Astrocyte of the spinal cord (primary cell): ENCODE results near the gene ACAP3.

ENCODE experiments used
- DNase-seq: peaks from one replicate; pipeline ENCODE4 v3.0.0; 2011; ENCODE audit warnings: low read depth, low spot score
- H3K4me3 ChIP-seq: 2 replicates; pipeline ENCODE4 v1.5.1; 2011; ENCODE audit warnings: low read depth, mild to moderate bottlenecking, low read length, moderate library complexity
- in situ Hi-C: cut with HindIII; loops from 2 replicates; pipeline ENCODE4 v1.10.0; 2017; ENCODE audit warnings: low sequenced_read_pairs
- TF ChIP-seq, protein P1 (sequence below): IDR thresholded peaks from 2 replicates; pipeline ENCODE4 v1.5.1; 2012; ENCODE audit warnings: low read depth, mild to moderate bottlenecking, low read length, inconsistent platforms

The ACAP3 gene

DNA sequence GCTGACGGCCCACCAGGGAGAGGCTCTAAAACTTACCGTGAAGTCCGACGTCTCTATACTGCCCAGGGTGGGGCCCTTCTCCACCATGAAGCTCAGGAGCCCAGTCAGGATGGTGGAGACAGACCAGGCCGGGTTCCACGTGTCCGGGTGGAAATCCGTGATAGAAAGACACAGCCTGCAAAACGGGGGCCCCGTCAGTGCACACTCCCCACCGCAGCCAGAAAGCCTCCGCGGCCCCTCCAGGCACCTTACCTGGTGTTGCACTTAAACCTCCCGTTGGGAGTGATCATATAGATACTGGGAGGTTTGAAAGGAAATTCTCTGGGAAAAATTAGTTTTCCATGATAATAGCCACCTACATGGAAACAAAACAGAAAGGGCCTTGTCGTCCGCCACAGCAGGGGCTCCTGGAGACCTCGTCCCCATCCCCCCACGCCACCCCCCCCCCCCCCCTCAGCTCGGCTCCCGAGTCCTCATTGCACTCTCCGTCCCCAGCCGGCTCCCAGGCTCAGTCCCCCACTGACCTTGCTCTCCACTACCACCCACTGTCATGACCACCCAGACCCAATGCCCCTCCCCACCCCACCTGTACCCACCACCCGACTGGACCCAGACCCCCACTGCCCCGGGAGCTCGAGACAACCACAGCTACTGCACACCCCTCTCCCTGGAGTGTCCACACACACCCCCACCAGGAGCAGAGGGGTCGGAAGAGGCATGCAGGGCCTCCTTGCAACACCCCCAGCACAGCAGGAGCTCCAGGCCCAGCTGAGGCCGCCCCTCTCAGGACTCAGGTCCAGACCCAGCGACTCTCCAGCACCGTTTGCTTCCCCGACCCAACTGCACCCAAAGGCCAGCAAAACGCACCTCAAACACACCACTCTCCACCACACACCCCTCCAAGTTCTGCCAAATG, 50.5 kb downstream of the ACAP3 start:
- in situ Hi-C loops: no loop called here
- TF ChIP-seq, protein P1, sequence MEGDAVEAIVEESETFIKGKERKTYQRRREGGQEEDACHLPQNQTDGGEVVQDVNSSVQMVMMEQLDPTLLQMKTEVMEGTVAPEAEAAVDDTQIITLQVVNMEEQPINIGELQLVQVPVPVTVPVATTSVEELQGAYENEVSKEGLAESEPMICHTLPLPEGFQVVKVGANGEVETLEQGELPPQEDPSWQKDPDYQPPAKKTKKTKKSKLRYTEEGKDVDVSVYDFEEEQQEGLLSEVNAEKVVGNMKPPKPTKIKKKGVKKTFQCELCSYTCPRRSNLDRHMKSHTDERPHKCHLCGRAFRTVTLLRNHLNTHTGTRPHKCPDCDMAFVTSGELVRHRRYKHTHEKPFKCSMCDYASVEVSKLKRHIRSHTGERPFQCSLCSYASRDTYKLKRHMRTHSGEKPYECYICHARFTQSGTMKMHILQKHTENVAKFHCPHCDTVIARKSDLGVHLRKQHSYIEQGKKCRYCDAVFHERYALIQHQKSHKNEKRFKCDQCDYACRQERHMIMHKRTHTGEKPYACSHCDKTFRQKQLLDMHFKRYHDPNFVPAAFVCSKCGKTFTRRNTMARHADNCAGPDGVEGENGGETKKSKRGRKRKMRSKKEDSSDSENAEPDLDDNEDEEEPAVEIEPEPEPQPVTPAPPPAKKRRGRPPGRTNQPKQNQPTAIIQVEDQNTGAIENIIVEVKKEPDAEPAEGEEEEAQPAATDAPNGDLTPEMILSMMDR: no peak
- no peak for DNase-seq
- H3K4me3 ChIP-seq: no peak overlapping the region

DNA sequence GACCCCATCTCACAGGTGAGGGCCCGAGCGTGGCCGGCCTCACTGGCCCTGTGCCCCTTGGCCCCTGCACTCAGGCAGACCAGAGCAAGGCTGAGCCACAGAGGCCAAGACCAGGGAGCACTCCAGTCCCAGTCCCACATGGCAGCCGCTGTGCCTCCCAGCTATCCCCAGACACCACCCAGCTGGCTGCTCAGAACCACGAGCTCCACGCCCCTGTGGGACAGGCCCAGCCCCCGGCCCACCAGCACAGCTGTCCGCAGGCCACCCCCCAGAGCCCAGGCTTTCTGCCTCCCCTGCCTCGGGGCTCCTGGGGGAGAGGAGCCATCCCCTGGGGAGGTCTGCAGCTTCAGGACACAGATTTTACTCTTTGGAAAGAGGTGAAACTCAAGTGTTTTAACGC, 52.1 kb downstream of the ACAP3 start:
- in situ Hi-C loops: no loop called here
- TF ChIP-seq, protein P1: no peak
- H3K4me3 ChIP-seq: no peak overlapping the region
- no peak for DNase-seq

DNA sequence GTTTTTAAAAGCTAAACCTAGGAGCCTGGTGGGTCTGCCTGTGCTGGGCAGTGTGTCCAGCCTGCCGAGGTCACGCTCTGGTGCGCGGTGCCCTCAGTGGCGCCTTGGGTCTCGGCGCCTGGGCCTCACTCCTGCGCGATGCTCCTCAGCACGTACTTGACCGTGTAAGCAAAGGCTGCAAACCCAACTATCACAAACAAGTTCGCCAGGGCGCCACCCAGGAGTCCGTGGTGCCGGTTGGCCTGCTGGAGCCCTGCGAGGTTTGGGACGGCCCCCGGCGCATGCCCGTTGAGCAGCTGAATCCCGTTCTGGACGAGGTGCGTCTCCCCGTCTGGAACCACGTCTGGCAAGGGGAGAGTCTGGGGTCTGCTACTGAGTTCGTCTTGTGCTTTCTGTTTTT, 52.7 kb downstream of the ACAP3 start:
- H3K4me3 ChIP-seq: no peak overlapping the region
- TF ChIP-seq, protein P1: no peak
- in situ Hi-C loops: no loop called here
- DNase-seq: no peak

GRCh38 chr1:1254667-1254998, 53.1 kb downstream of the ACAP3 start:
- in situ Hi-C loops: no loop called here
- TF ChIP-seq, protein P1: no peak
- no peak for DNase-seq
- no peak overlapping the region for H3K4me3 ChIP-seq

- TF ChIP-seq, protein P1: no peak
- in situ Hi-C loops: no loop called here
- no peak overlapping the region for H3K4me3 ChIP-seq
- no peak for DNase-seq
These were observed 53.6 kb downstream of the ACAP3 start for GRCh38 chr1:1253972-1254666.

DNA sequence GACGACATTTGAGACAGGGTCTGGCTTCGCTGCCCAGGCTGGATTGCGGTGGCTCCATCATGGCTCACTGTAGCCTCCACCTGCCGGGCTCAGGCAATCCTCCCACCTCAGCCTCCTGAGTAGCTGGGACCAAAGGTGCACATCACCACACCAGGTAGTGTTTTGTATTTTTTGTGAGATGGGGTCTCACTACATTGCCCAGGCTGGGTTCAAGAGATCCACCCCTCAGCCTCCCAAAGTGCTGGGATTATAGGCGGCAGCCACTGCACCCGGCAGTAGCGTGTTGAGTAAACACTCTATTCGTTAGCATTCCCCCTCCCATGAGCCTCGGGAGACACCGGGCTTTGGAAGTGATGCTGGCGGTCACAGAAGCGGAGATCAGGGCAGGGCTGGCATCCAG, 54.4 kb downstream of the ACAP3 start:
- H3K4me3 ChIP-seq: no peak overlapping the region
- TF ChIP-seq, protein P1: no peak
- in situ Hi-C loops: no loop called here
- no peak for DNase-seq
